ENCODE results near the gene SNX14.
"Not testable (repeated sequence)": the region's sequence is repeated elsewhere in the genome, so short reads cannot be mapped to it uniquely, and the experiment has no call there.

SNX14 gene, protein sequence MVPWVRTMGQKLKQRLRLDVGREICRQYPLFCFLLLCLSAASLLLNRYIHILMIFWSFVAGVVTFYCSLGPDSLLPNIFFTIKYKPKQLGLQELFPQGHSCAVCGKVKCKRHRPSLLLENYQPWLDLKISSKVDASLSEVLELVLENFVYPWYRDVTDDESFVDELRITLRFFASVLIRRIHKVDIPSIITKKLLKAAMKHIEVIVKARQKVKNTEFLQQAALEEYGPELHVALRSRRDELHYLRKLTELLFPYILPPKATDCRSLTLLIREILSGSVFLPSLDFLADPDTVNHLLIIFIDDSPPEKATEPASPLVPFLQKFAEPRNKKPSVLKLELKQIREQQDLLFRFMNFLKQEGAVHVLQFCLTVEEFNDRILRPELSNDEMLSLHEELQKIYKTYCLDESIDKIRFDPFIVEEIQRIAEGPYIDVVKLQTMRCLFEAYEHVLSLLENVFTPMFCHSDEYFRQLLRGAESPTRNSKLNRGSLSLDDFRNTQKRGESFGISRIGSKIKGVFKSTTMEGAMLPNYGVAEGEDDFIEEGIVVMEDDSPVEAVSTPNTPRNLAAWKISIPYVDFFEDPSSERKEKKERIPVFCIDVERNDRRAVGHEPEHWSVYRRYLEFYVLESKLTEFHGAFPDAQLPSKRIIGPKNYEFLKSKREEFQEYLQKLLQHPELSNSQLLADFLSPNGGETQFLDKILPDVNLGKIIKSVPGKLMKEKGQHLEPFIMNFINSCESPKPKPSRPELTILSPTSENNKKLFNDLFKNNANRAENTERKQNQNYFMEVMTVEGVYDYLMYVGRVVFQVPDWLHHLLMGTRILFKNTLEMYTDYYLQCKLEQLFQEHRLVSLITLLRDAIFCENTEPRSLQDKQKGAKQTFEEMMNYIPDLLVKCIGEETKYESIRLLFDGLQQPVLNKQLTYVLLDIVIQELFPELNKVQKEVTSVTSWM

GRCh38 chr6:85593438-85594196, at the start of gene SNX14:
Gene SNX14, minus strand, starts transcription at chr6:85593858. Its CDS starts 140 bp downstream, at chr6:85593718.
- DNase-seq (ENCODE audit: low read depth, low spot score), result peak; percentile 56

DNA sequence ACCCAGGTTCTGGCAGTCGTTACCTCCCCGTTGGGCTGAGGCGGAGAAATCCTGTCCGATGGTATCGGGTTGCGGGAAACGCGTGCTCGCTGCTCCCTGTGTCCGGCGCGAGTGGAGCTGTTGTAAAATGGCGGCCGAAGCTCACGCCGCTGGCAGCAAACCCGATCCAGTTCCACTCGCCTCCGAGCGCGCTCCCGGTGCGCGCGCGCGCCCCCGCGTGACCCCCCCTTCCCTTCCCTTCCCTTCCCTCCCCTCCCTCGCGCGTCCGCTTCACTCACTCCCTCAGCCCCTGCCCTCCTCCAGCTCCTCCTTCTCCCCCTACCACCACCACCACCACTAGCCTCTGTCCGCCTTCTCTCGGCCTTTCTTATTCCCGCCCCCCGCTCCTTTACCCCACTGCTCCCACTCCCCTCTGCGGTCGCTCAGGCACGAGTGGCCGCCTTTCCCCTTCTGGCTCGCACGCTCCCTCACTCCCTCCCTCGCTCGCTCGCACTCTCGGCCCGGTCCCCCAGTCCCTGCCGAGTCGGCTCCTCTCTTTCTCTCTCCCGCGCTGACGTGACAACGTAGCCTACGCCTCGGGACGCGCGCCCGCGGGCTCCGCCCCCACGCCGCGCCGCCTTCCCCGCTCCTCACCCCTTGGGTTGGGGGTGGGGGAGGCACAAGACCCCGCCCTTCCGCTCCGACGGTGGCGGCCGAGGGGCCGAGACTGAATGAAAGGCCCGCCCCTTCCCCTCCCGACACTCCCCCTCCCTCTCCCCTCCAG, 49.3 kb upstream of the SNX14 start, which contains the start of gene SYNCRIP:
SYNCRIP (minus strand) TSS at position 113 of the 763 bp plus-strand sequence. CDS start 1,447 bp downstream, outside the sequence.
- DNase-seq (ENCODE audit: low read depth, low spot score), result peak; percentile 71

GRCh38 chr6:85641897-85642773, 48.5 kb upstream of the SNX14 start:
- DNase-seq (ENCODE audit: low read depth, low spot score), result no peak

- no peak for DNase-seq (ENCODE audit: low read depth, low spot score)
Measured at GRCh38 chr6:85641522-85641896, 47.9 kb upstream of the SNX14 start.

DNA sequence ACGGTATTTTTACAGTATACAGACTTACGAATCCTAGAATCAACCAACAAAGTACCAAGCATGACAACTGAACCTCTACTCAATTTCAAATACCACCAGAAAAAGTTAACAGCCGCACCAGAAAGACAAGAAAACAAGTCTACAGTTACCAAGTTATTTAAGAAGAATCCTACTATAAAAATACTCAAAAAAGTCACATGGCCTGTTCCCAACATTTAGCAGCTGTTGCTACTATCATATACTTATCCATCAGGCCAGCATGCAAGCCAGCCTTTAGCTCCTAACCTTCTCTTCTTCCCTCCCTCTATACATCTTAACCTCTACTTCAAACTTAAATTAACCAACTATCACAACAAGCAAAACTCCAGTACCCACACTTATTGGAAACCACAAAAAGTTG, 47.2 kb upstream of the SNX14 start:
- DNase-seq (ENCODE audit: low read depth, low spot score), result no peak

GRCh38 chr6:85637579-85637978, 43.9 kb upstream of the SNX14 start:
- no peak for DNase-seq (ENCODE audit: low read depth, low spot score)

DNA sequence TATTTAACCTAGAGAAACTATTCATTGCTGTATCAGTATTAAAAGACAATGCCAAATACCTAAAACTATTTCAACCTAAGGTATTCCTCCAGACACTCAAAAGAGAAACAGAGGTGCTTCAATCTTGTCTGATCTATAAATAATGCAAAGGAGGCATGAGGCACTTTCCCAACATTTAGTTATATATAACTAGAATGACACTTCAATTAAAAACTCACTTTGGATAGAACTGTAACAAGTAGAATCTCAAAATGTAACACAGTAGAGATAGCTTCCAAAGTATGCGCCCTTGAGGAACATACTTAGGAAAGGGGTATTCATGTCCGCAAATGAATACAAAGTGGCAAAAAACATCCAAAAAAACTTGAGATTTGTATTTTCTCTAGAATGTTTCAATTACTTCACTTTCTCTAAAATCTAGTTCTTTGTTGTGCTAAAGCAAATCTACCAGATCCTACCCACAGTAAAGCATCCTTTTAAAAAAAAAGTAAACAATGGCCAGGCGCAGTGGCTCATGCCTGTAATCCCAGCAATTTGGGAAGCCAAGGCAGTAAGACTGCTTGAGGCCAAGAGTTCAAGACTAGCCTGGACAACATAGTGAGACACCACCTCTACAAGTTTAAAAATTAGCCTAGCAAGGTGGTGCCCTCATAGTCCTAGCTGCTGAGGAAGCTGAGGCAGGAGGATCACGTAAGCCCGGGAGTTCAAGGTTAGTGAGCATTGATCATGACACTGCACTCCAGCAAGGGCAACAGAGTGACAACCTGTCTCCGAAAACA, 38.7 kb upstream of the SNX14 start:
- no peak for DNase-seq (ENCODE audit: low read depth, low spot score)

- DNase-seq (ENCODE audit: low read depth, low spot score), result not testable (repeated sequence)
Measured at GRCh38 chr6:85631117-85631516, 37.5 kb upstream of the SNX14 start.

DNA sequence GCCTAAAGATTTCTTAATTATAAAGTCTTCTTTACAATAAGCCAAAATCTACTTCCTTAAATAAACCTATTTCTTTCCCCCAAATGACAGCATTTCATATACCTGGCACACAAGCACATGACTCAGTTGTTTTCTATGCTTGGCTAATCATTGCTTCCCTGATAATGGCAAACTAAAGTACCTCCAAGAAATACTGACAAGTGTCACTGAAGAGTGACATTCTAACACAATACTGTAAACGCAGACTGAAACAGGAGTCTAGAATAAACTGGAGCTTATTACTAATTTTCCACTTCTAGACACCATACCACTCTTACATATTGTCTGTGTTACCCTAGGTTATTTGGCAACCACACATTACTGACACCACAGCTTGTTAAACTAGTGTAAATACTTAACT, 34.7 kb upstream of the SNX14 start:
- no peak for DNase-seq (ENCODE audit: low read depth, low spot score)

DNA sequence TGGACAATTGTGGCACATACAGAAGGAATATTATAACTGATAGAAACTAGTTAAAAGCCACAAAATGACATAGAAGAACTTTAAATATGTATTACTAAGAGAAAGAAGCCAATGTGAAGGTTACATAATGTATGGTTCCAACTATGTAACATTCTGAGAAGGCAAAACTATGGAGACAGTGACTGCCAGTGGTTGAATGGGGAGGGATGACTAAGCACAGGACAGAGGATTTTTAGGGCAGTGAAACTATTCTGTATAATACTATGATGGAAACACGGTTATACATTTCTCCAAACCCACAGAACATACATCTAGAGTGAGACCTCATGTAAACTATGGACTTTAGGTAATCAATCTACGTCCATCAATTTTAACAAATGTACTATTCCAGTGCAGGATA, 26.6 kb upstream of the SNX14 start:
- DNase-seq (ENCODE audit: low read depth, low spot score), result no peak

DNA sequence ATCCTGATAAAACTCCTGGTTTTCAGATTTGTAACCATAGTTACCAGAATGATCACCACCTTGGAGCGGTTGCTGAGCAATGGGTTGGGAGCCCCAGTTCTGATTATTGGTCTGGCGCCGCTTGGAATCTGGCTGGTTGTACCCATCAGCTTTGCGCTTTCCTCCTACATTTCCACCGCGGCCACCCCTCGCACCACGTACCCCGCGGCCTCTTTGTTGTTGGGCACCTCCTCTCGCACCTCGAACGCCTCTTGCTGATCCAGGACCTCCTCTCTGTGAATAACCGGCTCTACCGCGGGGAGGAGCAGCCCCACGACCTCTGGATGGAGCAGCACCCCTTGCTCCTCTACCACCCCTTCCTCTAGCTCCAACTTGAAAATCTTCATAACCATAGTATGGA, 21.1 kb upstream of the SNX14 start:
- no peak for DNase-seq (ENCODE audit: low read depth, low spot score)

DNA sequence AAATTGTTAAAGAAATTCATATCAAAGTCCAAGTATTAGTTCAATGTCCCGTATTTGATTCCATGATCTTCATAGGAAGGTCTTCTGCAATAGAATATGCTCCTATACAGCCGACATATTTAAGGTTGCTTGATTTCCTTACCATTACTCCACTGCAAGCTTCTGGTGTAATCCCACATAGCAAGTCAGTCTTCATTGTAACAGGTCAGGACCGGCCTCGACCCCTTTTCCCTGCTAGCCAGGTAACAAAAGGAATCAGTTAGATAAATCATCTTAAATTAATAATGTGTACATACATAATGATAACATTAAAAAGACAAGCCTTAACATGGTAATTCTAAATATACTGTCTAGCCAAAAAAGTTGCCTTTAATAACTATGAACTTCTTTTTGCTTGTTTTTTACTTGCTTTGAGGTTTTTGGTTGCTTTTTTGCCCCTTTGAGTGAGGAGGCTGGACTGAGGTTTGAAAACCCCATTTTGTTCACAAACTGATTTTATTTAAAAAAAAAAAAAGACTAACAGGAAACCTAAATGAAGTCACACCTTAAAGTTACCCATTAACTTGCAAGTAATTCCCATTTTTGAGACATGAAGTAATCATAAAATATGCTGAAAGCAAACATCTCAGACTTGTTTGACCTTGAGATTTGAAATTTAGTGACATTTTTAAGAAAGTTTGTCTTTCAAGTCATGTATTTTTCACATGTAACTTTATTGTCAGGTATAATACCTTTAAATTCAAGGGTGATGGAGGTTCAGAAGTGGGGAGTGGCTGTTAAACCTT, 19.2 kb upstream of the SNX14 start:
- no peak for DNase-seq (ENCODE audit: low read depth, low spot score)

DNA sequence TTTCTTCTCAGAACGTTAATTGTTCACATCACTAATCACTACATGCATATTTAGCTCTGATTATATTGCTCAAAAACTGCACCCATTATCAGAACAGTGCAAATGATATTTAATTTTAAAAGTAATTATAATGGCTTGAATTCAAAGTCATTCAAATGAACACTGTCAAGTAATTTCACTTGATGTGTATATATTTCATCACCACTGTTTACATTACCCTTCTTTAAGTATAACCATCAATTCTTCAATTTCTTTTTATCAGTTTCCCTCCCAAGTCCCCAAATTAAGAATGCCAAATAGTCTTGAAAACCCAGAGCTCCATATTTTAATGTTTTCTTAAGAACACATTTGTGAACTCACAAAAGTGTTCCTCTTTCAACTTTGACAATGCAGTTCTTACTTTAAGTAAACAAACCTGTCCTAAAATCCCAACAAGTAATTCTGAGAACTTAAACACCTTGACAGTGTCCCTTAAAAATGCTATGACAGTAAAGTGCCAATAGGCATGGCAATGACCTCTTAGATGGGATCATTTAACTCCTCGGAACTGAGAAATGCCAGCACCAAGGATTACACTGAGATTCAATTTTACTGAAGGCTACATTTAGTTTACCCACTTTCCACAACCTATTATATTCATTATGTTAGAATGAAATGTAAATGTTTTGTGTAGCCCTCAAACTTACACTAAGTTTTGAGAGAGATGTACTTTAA, 16.7 kb upstream of the SNX14 start:
- no peak for DNase-seq (ENCODE audit: low read depth, low spot score)

DNA sequence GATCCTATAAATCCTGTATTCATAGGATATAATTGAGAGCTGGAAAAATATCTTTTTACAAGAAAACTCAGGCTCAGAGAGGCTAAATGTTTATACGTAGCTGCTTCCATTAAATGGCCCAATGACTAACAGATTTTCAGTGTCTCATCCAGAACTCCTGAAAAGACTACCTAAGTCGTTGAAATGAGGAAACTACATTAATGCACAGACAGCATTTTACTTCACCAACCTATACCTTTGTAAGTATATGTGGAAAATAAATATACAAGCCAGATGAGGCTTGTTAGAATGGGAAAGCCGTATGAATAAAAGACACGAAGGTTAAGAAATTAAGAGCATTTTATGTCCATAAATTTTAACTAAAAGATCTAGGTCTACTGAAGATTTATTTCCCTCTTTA, 8.4 kb upstream of the SNX14 start:
- no peak for DNase-seq (ENCODE audit: low read depth, low spot score)

- no peak for DNase-seq (ENCODE audit: low read depth, low spot score)
Measured at GRCh38 chr6:85600713-85601313, 7.2 kb upstream of the SNX14 start.

- no peak for DNase-seq (ENCODE audit: low read depth, low spot score)
Measured at GRCh38 chr6:85594197-85594930, 706 bp upstream of the SNX14 start.

- no peak for DNase-seq (ENCODE audit: low read depth, low spot score)
Measured at GRCh38 chr6:85592033-85592432, 1.6 kb downstream of the SNX14 start.
